ENCODE data around the gene CRACDL. TPM values are rescaled to one million over a fixed set of nuclear protein-coding genes. Genes with fewer than 3 reads are reported as not detected.
A peak's percentile ranks its signal among the peaks of the same experiment; 100 is the strongest.

CRACDL gene
- total RNA-seq, 2 experiments from 2014 or later: 0.59 TPM; not detected in 1

GRCh38 chr2:98815795-98816194 lies 120.2 kb downstream of the CRACDL start:
- intact Hi-C loops (cut with DNase I, micrococcal nuclease): no loop called here
- H3K4me3 Mint-ChIP-seq: no peak overlapping the region
- H3K27ac Mint-ChIP-seq: no peak overlapping the region
- ChIA-PET CTCF (interaction anchor here (2.0 to 2.1 kb wide), 2 partner anchors 8 to 12 kb away, joined by 7 read pairs; no protein-coding TSS in a partner anchor), POLR2A (no interaction called here)
- H3K36me3 Mint-ChIP-seq (ENCODE audit: low read depth): no peaks in the 10 kb centered on the region
- no peaks in the 10 kb centered on the region for H3K9me3 Mint-ChIP-seq (ENCODE audit: low read depth)
- no peak for ATAC-seq
- H3K4me1 Mint-ChIP-seq: peaks cover 2% of the 10 kb centered on the region
- no peaks in the 10 kb centered on the region for H3K27me3 Mint-ChIP-seq
- DNase-seq: no peak

DNA sequence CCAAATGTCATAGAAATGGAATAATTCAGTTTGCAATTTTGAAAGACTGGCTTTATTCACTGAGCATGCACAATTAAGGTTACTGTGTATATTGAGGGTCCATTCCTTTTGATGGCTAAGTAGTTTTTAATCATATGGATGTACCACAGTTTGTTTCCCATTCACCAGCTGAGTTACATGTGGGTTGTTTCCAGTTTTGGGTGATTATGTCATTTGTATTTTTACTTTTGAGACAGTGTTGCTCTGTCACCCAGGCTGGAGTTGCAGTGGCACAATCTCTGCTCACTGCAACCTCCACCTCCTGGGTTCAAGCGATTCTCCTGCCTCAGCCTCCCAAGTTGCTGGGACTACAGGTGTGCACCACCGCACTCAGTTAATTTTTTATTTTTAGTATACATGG lies 124.3 kb downstream of the CRACDL start:
- Mint-ChIP-seq H3K36me3 (ENCODE audit: low read depth) (no peaks in the 10 kb centered on the region), H3K27ac (no peak overlapping the region), H3K4me1 (peaks cover 6% of the 10 kb centered on the region), H3K9me3 (ENCODE audit: low read depth) (no peaks in the 10 kb centered on the region), H3K4me3 (no peak overlapping the region), H3K27me3 (no peaks in the 10 kb centered on the region)
- intact Hi-C loops (cut with DNase I, micrococcal nuclease): no loop called here
- CTCF ChIA-PET: interaction anchor here (0.7 kb wide), 1 partner anchor 10 kb away, joined by 3 read pairs; no protein-coding TSS in a partner anchor
- DNase-seq: no peak
- no peak for ATAC-seq
- POLR2A ChIA-PET: no interaction called here

DNA sequence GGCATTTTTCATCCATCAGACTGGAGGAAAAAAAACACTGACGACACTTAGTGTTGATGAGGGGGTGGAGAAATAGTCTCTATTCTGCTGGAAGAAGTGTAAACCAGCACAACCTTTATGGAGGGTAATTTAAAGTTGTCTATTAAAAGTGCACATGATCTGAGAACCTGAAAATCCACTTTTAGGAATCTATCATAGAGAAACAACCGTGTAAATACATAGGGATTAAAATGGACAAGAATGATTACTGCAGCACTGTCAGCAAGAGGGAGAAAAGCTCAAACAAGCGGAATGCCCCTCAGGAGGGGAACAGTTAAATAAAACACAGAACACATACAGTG lies 125.5 kb downstream of the CRACDL start:
- DNase-seq: no peak
- H3K4me1 Mint-ChIP-seq: peaks cover 7% of the 10 kb centered on the region
- H3K9me3 Mint-ChIP-seq (ENCODE audit: low read depth): no peaks in the 10 kb centered on the region
- ATAC-seq: no peak
- no peaks in the 10 kb centered on the region for H3K36me3 Mint-ChIP-seq (ENCODE audit: low read depth)
- intact Hi-C loops (cut with DNase I, micrococcal nuclease): no loop called here
- H3K4me3 Mint-ChIP-seq: no peak overlapping the region
- H3K27me3 Mint-ChIP-seq: no peaks in the 10 kb centered on the region
- CTCF ChIA-PET: no interaction called here
- no peak overlapping the region for H3K27ac Mint-ChIP-seq
- POLR2A ChIA-PET: no interaction called here

DNA sequence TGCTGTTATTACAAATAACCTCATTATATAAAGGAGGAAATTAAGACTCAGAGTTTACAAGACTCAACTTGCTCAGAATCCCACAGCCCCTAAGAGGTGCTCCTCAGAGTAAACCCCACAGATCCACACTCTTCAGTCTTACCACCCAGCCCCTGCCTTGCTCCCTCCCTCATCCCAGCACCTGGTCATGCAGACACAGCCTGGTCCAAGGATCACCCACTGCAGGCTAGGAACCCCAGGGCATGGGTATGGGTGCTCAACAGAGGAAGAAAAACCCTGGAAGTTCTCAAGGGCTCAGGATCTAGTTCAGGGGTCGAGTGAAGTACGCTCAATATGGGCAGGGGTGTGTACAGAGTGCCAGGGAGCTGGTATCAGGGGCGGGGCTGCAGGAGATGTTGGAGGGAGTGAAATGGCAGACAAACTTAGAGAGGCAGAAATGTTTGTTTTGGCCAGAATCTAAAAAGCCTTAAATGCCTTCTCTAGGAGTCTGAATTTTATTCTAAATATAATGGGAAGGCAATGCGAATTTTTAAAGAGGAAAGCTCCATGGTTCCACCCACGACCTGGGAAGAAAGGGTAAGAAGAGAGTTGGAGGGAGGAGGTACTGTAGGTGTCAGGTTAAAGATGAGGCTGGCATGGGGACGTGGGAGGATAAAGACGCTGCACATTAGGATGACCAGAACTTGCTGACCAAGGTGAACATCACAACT lies 126.0 kb downstream of the CRACDL start:
- POLR2A ChIA-PET: no interaction called here
- no peak for DNase-seq
- CTCF ChIA-PET: interaction anchor here (0.6 kb wide), 1 partner anchor 160 kb away, joined by 3 read pairs; no protein-coding TSS in a partner anchor
- no peak for ATAC-seq
- Mint-ChIP-seq H3K9me3 (ENCODE audit: low read depth) (no peaks in the 10 kb centered on the region), H3K27ac (no peak overlapping the region), H3K4me3 (no peak overlapping the region), H3K27me3 (no peaks in the 10 kb centered on the region), H3K4me1 (peaks cover 7% of the 10 kb centered on the region), H3K36me3 (ENCODE audit: low read depth) (no peaks in the 10 kb centered on the region)
- intact Hi-C loops (cut with DNase I, micrococcal nuclease): no loop called here

DNA sequence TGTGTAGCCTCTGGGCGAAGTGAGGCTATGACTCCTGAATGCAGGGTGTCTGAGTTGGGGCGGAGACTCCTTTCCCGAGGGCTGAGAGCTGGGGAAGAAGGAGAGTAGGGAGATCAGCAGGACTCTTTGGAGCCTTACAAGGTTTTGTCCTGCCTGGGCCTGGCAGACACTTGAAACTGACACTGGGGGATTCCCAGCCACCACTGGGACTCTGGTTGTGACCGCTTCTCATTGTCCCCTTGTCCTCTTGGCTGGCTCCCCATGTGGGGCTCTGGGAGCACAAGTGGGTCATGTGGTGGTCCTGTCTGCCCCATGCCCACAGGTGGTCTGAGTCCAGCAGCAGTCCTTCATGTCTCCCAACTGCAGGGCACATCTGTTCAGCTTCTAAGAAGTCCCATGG lies 126.9 kb downstream of the CRACDL start:
- Mint-ChIP-seq H3K4me3 (no peak overlapping the region), H3K36me3 (ENCODE audit: low read depth) (no peaks in the 10 kb centered on the region), H3K9me3 (ENCODE audit: low read depth) (no peaks in the 10 kb centered on the region), H3K4me1 (peaks cover 7% of the 10 kb centered on the region), H3K27me3 (no peaks in the 10 kb centered on the region), H3K27ac (no peak overlapping the region)
- DNase-seq (no peak), ATAC-seq (no peak)
- ChIA-PET POLR2A (no interaction called here), CTCF (interaction anchor here (0.6 kb wide), 1 partner anchor 160 kb away, joined by 3 read pairs; no protein-coding TSS in a partner anchor)
- intact Hi-C loops (cut with DNase I, micrococcal nuclease): no loop called here

DNA sequence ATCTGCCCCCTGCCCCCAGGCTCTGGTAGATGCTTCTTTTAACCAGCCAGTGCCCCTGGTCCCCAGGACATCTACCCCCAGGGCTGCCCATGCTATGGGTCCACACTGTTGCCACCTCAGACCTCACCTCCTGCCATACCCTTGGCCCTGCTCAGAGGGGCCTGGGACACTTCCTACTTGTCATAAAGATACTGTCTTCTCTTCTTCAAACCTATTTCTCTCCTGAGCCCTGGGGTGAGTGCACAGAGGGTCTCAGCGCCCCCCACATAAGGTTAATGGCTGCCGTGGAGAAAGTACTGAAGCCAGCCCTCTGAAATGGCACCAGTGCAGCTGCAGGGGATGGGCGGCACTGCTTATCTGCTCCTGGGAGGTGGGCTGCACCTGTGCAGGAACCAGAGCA lies 127.5 kb downstream of the CRACDL start:
- CTCF ChIA-PET: no interaction called here
- no peaks in the 10 kb centered on the region for H3K9me3 Mint-ChIP-seq (ENCODE audit: low read depth)

DNA sequence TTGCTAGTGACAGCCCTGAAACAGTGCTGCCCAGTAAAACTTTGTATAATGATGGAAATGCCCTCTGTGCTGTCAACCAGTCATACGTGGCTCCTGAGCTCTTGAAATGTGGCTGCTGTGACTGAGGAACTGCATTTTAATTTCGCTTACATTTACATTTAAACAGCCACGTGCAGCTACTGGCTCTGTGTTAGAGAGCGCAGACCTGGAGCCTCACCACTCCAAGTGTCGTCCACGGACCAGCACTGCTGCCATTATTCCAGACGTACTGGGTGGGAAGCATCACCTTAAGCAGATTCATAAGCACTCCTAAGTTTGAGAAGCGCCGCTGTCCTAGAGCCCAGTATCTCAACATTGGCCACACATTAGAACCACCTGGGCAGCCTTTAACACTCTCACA lies 128.1 kb downstream of the CRACDL start:
- H3K4me1 Mint-ChIP-seq: peaks cover 7% of the 10 kb centered on the region
- intact Hi-C loops (cut with DNase I, micrococcal nuclease): no loop called here
- no peaks in the 10 kb centered on the region for H3K9me3 Mint-ChIP-seq (ENCODE audit: low read depth)
- no peaks in the 10 kb centered on the region for H3K36me3 Mint-ChIP-seq (ENCODE audit: low read depth)
- H3K4me3 Mint-ChIP-seq: no peak overlapping the region
- ChIA-PET POLR2A (no interaction called here), CTCF (interaction anchor here (0.5 kb wide), 1 partner anchor 1218 kb away, joined by 3 read pairs; no protein-coding TSS in a partner anchor)
- no peaks in the 10 kb centered on the region for H3K27me3 Mint-ChIP-seq
- ATAC-seq (no peak), DNase-seq (no peak)
- no peak overlapping the region for H3K27ac Mint-ChIP-seq

More for the DNA sequence above, 127.5 kb downstream of the CRACDL start:
- POLR2A ChIA-PET: no interaction called here
- Mint-ChIP-seq H3K27ac (no peak overlapping the region), H3K4me1 (peaks cover 7% of the 10 kb centered on the region), H3K36me3 (ENCODE audit: low read depth) (no peaks in the 10 kb centered on the region), H3K27me3 (no peaks in the 10 kb centered on the region), H3K4me3 (no peak overlapping the region)
- intact Hi-C loops (cut with DNase I, micrococcal nuclease): no loop called here
- DNase-seq (no peak), ATAC-seq (no peak)

DNA sequence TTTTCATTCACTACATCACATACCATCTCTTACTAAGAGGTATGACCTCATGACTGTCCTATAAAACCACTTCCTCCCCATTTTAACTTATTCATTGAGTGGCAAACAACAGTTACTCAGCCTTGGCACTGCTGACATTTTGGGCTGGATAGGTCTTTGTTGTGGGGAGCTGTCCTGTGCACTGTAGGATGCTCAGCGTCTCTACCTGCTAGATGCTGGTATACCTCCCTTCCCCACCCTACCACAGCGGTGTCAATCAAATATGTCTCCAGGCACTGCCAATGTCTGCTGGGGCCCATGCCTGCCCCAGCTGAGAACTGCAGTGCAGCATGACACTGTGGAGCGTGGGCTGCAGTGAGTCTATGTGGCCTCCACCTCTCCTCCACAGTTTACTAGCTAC lies 128.8 kb downstream of the CRACDL start:
- no peaks in the 10 kb centered on the region for H3K36me3 Mint-ChIP-seq (ENCODE audit: low read depth)
- H3K27me3 Mint-ChIP-seq: no peaks in the 10 kb centered on the region
- peak; percentile 89 for ATAC-seq
- no peak overlapping the region for H3K4me3 Mint-ChIP-seq
- intact Hi-C loops (cut with DNase I, micrococcal nuclease): no loop called here
- ChIA-PET POLR2A (no interaction called here), CTCF (interaction anchor here (0.5 kb wide), 1 partner anchor 81 kb away, joined by 3 read pairs; no protein-coding TSS in a partner anchor)
- DNase-seq: peak; percentile 43
- no peak overlapping the region for H3K27ac Mint-ChIP-seq
- peaks cover 7% of the 10 kb centered on the region for H3K4me1 Mint-ChIP-seq
- no peaks in the 10 kb centered on the region for H3K9me3 Mint-ChIP-seq (ENCODE audit: low read depth)

DNA sequence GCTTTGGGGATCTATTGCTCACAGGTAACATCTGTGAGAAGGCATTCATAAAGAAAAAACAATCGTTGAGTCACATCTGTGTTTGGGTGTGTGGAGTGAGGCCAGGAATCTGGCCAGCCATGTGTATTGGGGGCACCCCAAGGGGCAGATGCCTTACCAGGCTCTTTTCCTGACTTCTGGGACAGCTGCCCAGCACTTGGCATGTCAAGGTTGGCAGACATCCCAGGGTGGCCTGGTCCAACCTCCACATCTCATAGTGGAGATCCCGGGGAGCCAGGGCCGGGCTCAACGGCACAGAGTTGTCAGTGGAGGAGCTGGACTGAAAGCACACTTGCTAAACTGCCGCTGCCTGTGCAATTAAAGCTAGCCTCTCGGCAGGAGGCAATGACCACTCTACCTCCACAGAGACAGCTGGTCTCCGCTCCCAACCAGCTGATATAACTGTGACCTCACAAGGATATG lies 129.8 kb downstream of the CRACDL start:
- no peaks in the 10 kb centered on the region for H3K9me3 Mint-ChIP-seq (ENCODE audit: low read depth)
- intact Hi-C loops (cut with DNase I, micrococcal nuclease): no loop called here
- no peaks in the 10 kb centered on the region for H3K27me3 Mint-ChIP-seq
- ChIA-PET CTCF (interaction anchor here (0.7 kb wide), 1 partner anchor 32 kb away, joined by 3 read pairs; no protein-coding TSS in a partner anchor), POLR2A (no interaction called here)
- H3K27ac Mint-ChIP-seq: no peak overlapping the region
- ATAC-seq (no peak), DNase-seq (no peak)
- peaks cover 11% of the 10 kb centered on the region for H3K4me1 Mint-ChIP-seq
- no peak overlapping the region for H3K4me3 Mint-ChIP-seq
- no peaks in the 10 kb centered on the region for H3K36me3 Mint-ChIP-seq (ENCODE audit: low read depth)

DNA sequence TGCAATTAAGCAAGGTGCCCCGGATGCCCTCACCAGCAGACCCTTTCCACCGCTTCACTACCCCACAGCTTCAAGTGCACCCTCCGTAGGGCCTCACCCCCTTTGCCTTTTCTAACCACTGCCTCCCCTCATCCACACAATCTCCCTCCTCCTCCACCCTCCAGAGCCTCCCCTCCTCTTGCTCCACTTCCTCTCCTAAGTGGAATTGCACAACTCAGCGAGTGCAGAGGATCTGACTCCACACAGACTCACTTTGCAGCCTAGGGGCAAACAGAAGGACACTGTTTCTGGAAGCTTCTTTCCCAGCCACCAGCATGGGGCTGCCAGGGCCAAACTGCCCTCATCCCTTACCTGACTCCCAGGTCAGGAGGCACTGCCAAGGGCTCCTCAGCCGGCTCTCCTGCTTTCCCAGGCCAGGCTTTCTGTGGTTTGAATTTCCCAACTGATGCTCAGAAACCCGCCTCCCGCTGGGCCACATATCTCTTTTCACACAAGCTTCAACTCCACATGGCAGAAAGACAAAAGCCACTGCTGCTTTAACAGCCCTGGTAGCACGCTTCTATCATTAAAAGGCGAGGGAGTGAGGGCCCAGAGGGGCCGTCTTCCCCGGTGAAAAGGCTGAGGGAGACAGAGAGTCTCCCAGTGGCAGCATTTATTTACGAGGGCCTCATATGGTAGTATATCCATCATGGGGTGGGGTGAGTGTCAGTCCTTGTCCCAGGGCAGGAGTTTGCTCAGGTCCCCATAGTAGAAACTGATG lies 130.4 kb downstream of the CRACDL start:
- no peaks in the 10 kb centered on the region for H3K36me3 Mint-ChIP-seq (ENCODE audit: low read depth)
- no peaks in the 10 kb centered on the region for H3K9me3 Mint-ChIP-seq (ENCODE audit: low read depth)
- H3K27me3 Mint-ChIP-seq: no peaks in the 10 kb centered on the region
- H3K4me1 Mint-ChIP-seq: peaks cover 11% of the 10 kb centered on the region
- ATAC-seq (no peak), DNase-seq (no peak)
- intact Hi-C loops (cut with DNase I, micrococcal nuclease): no loop called here
- H3K27ac Mint-ChIP-seq: no peak overlapping the region
- H3K4me3 Mint-ChIP-seq: no peak overlapping the region
- ChIA-PET CTCF (interaction anchor here (0.6 to 1.1 kb wide), 4 partner anchors 17 to 48 kb away, joined by 3 to 7 read pairs (median 4); no protein-coding TSS in a partner anchor), POLR2A (no interaction called here)

DNA sequence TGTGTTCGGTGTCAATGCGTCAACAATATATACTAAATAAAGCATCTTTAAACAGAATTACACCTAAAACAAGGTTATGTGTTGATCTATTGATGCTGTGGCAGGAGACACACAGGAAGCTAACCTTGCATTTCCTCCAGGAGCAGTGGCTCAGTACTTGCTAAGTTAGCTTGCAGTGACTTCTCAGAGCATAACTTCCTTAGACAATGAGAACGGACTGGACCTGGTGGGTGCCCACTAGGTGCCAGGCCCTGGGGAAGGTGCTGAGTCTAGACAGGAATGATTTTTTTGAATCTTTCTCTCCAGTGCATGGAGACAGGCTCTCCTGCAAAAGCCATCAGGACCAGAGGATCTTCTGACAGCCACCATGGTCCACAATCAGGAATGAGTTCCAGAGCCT lies 131.3 kb downstream of the CRACDL start:
- DNase-seq: no peak
- Mint-ChIP-seq H3K27me3 (no peaks in the 10 kb centered on the region), H3K27ac (no peak overlapping the region), H3K36me3 (ENCODE audit: low read depth) (no peaks in the 10 kb centered on the region), H3K9me3 (ENCODE audit: low read depth) (no peaks in the 10 kb centered on the region), H3K4me3 (no peak overlapping the region), H3K4me1 (peaks cover 11% of the 10 kb centered on the region)
- no peak for ATAC-seq
- ChIA-PET CTCF (interaction anchor here (0.6 to 1.9 kb wide), 4 partner anchors 10 to 47 kb away, joined by 3 to 7 read pairs (median 4); no protein-coding TSS in a partner anchor), POLR2A (no interaction called here)
- intact Hi-C loops (cut with DNase I, micrococcal nuclease): no loop called here

- Mint-ChIP-seq H3K27me3 (no peaks in the 10 kb centered on the region), H3K27ac (no peak overlapping the region), H3K4me3 (no peak overlapping the region), H3K36me3 (ENCODE audit: low read depth) (no peaks in the 10 kb centered on the region), H3K9me3 (ENCODE audit: low read depth) (no peaks in the 10 kb centered on the region), H3K4me1 (peaks cover 11% of the 10 kb centered on the region)
- ChIA-PET POLR2A (interaction anchor here (0.6 kb wide), 1 partner anchor 187 kb away, joined by 4 read pairs; no protein-coding TSS in a partner anchor), CTCF (interaction anchor here (0.6 to 1.9 kb wide), 2 partner anchors 11 to 819 kb away, joined by 3 to 7 read pairs; no protein-coding TSS in a partner anchor)
- ATAC-seq: no peak
- no peak for DNase-seq
- intact Hi-C loops (cut with DNase I, micrococcal nuclease): no loop called here
Measured at GRCh38 chr2:98804265-98804650, 131.8 kb downstream of the CRACDL start.

Data from activated CD4-positive, alpha-beta T cell treated with anti-CD3 and anti-CD28 coated beads for 36 hours (primary cell).